NCI-H2227 treated with DMSO at 0.1 percent for 48 hours (cell line): ENCODE data around the gene LIMCH1.
"Not testable (repeated sequence)": the region's sequence is repeated elsewhere in the genome, so short reads cannot be mapped to it uniquely, and the experiment has no call there.

ENCODE experiments used
- DNase-seq: peaks from one replicate; lab custom pipeline; 2025; lab: John Stamatoyannopoulos, UW

The LIMCH1 gene

DNA sequence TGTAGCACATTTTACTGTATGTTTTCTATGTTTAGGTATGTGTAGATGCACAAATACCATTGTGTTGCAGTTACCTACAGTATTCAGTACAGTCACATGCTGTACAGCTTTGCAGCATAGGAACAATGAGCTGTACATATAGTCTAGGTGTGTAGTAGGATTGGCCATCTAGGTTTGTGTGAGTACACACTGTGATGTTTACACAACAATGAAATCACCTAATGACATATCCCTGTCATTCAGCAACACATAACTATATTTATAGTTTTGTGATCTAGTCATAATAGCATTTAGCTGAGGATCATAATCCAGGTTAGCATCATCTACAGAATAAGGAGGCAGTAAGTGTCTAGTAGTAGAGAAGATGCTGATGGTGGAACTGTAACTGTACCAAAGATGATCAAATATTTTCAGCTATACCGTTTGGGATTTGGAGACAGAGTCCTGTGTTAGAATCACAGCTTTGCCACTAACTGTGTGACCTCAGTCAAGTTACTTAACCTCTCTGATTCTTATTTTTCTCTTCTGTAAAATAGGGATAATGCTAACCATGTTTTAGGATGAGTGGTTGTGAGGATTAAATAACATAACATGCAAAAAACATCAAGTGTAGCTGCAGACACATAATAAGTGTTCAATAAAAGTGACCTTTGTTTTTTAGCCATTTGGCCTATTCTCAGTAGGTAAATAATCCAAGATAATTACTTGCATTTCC is 73.3 kb downstream of the LIMCH1 start:
- DNase-seq, result no peak

DNA sequence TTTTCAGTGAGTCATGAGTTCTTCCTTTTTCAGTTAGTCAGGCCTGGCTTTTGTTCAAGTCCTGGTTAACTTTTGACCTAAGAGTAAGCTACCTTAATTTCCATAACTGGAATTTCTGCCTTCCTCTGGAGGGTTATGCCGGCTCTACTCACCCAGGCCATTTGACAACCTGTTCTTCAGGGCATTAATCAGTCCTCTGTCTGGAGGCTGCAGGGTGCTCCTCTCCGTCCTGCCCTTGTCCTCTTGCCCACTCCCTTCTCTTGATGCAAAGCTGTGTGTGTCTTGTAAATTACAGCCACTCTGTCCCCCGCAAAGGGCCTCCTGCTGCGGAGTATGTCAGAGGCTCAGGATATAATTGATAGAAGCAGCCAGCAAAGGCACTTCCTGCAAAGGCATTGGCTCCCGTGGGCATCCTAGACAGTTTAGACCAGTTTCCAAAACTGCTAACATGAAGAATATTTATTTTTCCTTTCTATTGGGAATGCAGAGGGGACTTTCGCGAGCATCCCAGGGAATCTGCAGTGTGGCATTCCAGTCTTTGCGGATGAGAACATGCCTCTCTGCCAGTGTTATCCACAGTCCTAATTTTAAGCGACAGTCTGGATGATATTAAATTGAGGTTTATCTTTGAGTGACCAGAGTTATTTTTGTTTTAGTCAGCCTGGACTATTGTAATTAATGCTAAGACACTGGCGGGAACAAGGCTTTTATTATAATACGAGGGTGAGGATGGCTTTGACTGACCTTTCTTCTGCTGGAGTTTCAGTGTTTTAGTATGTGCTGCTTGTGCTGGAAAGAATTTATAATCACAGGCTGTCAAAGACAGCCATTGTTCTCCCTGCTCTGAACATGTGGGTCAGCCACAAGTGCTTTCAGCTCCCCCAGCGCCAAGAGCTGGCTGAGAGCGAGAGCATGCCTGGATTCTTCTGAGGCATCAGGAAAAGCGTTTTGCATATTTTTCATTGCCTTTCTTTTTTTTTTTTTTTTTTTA is 74.2 kb downstream of the LIMCH1 start:
- peak; percentile 84 for DNase-seq

DNA sequence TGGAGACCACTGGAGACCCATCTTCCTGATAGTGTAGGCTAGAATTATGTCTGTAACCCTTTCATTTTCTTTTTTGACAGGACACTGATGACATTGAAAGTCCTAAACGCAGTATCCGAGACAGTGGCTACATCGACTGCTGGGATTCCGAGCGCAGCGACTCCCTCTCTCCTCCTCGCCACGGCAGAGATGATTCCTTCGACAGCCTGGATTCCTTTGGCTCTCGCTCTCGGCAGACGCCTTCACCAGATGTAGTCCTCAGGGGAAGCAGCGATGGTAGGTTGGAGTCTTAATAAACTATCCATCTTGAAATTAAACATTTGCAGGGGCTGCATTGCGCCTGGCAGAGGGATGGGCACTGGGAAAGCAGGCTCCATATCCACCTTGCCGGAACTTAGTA is 75.4 kb downstream of the LIMCH1 start:
- DNase-seq, result peak; percentile 17

DNA sequence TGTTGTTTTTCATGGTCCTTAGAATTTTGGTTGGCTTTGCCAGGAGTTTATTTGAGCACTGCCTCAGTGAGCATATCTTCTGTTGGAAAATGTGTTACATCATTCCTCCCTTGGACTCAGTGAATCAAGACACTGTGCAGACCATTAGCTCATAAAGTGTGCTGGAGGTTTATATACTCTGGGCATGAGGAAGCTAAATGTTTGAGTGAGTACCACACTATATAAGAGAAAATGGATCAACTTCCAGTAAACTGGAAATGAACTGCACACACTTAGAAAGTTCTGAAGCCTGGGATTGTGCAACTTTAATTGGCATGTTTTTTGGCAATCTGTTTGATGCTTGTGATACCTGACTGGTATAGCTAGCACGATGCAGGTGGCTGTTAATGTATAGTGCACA is 75.9 kb downstream of the LIMCH1 start:
- DNase-seq, result no peak

DNA sequence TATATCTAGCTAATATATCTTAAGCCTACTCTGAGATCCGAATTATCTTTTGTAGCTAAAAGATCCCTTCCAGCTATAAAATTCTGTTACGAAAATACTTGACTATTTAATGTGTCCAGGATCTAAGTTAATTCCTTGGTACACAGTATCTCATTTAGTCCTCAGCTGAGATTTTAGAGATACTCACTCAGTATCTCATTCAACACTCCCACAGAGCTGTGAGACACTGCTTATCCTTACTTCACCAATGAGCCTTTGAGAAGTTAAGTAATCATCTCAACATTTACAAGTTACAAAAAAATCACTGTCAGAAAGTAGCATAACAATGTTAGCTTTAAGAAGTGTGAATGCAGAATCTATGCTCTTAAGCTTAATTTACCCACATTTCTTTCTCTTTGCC is 76.6 kb downstream of the LIMCH1 start:
- no peak for DNase-seq

DNA sequence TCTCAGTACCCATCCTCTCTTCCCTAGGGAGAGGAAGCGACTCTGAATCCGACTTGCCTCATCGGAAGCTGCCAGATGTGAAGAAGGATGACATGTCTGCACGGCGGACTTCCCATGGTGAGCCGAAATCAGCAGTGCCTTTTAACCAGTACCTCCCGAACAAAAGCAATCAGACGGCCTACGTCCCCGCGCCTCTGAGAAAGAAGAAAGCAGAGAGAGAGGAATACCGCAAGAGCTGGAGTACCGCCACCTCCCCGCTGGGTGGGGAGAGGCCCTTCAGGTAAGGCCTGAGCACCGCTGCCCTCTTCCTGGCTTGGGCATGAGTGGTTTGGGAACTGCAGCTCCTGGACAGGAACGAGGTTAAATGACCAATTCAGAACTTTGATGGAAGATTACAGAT is 81.2 kb downstream of the LIMCH1 start:
- DNase-seq, result no peak

DNA sequence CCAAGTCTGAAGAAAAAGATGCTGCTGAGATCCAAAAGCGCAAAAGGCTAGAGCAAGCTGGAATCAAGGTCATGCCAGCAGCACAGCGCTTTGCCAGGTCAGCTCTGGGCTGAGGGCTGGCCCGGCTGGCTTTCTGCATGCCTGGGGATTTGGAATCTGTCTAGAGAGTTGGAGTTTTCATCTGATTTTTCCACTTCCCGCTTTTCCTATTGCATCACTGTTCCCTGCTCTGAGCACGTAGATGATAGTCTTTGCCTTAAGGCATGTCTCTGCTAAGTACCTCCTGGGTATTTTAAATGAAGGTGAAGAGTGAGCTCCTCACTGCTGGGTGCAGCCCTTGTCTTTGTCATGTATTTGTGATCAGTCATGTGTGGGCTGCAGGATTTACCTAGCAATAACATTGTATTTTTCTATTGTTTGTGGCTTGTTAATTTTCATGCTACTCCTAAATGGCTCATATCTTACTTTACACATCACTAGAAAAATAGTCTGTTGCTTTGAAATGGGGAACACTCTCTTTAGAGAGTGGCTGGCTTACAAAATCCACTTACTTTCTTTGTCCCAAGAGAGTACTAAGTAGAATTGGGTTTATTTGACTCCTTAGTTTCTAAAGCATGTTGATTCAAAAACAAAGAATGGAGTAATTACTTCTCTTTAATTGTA is 82.8 kb downstream of the LIMCH1 start:
- no peak for DNase-seq

DNA sequence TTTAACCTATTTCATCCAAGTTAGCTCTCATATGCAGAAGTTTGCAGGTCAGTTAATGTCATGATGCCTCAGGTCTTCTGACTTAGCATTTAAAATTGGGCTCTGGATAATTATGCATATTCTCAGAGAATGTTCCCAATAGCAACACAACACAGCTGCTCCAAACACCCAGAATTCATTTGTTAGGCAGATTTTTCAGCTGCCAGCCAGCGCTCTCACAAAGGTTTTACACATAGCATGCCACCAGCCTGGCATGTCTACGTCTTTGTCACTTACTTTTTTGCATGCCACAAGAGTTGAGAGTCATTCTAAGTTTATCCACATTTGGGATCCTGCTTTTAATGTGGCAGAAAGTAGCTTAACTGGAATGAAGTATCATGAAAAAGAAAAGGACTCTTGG is 84.8 kb downstream of the LIMCH1 start:
- DNase-seq, result no peak

DNA sequence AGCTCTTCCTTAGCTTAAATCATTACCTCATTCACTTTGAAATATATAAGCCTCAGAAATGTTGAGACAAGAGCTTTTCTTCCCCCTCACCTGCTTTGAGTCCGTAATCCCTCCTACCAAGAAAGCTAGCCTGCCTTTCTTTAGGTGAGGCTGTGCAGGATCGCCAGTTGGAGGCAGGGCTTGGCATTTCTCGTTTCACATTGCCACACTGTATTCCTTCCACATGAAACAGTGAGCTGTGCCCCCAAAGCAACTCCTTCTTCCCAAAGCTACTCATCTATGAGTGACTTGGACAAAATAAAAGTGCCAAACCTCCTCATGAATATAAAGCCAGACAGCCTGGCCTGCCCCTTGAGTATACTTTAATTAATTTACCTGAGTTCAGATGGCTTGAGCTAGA is 86.8 kb downstream of the LIMCH1 start:
- no peak for DNase-seq

DNA sequence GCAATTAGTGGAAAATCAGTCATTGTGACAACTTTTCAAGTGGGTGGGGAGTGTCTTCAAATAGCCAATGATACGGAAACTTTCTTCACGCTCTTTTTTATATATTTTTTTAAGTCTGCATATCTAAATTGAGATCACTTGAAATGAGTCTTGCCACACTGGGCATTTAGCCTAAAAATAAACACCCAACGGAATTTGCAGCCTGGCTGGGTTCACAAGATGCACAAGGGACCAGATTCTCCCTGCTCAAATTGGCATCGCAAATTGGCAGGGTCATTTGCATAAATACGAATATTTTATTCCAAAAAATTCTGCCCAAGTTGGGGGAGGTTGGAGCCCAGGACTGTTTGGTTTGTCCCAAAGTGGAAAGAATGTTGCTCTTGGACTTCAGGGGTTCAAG is 87.6 kb downstream of the LIMCH1 start:
- DNase-seq, result no peak

DNA sequence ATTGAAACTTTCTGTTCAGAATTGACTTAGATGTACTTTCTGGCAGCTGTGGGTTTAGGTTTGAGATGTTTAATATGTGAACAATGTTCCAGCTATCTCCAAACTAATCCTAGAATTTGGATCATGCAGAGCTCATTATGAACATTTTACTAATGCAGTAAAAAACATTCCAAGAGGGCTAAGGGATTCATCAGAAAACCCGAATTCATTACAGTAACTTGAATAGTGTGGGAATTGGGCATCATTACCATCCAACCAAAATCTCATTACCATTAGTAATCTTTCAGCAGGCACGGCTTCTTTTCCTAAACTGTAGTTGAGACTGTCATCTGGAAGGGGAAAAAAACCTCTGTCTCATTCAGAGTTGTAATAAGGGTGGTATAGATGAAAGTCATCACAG is 91.0 kb downstream of the LIMCH1 start:
- no peak for DNase-seq

DNA sequence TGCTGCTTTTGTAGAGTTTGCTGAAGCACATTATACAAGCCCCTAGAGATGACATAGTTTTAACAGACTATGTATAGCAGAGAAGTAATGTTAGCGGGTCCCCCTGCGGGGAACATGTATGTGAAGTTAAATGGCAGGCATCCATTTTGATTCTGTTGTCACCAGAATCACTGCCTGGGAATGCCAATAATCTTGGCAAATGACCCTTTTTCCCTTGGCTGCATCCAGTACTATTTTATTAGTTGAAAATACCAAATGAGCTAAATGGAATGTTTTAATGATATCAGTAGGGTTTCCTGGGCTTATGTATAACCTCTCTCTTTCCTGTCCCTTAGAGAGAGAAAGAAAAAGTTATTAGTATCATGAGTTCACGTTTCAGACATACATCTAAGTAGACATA is 93.6 kb downstream of the LIMCH1 start:
- DNase-seq, result no peak

DNA sequence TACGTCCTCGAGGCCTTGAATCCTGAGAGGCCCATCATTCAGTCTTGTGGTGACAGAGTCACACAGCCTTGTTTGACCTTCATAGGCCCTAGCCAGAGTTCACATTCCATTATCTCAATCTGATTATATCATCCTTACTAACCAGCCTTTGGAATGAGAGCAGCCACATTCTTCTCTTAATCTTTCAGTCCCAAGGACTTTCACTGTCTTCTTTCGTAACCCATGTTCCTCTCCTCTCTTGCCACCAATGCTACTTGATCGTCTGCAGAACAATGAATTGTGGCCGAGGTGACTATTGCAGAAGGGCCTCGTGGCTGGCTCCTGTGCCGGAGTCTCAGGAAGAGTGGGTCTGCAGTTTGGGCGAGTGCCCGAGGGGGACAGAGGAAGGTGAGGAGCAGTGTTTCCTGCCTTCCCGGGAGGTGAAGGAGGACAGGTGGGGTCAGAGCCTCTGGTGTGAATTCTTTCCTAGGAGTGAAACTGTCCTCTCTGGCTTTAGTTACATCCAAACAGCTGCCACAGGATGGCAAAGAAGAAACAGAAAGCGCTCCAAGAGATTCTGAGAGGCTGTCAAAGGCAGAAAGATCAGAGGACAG is 94.6 kb downstream of the LIMCH1 start:
- DNase-seq, result no peak

DNA sequence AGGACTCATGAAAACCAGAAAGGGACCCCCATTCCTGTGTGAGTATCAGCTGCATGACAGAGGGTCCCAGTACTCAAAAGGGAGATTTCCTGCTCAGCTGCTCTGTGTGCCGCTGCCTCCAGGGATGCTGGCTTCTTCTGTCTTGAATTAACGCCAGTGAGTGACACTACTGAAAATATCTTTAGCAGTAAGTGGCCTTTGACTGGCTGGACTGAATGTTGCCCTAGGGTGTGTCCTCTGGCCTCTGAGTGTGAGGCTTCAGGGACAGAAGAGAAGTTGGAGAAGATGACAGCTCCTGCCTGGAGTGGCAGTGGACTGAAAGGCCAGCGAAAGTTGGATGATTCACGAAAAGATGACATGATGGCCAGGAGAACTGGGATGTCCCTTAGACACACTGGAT is 95.4 kb downstream of the LIMCH1 start:
- no peak for DNase-seq

DNA sequence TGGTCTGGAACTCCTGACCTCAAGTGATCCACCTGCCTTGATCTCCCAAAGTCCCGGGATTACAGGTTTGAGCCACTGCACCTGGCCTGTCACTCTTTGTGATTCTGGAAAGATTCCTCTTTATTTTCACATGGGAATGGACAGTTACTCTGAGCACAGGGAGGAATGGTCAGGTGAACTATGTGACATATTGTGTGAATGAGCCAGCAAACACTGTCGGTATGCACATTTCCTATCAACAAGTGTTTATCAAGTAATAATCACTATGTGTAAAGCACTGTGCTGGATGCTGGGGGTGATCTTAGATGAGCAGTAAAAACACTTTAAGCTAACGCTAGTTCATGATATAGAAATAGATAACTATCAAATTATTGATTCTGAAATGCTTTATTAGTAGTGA is 97.5 kb downstream of the LIMCH1 start:
- DNase-seq, result no peak

DNA sequence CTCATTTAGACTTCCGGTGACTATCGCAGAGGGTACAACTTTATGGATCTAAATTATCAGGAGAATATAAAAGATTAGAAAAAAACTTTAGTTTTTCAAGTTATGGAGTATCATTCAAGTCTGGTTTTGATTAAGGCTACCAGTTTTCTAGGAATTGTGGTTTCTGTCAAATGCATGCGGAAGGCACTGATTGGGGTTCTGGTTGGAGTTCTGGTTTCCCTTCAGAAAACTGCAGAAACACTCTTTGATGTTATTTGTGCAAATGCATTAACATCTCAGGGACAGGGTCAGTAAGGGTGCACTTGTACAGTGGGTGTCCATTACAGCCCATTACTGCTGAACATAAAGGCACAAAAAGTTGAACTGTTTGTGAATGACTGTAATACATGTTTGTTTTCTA is 100.2 kb downstream of the LIMCH1 start:
- DNase-seq, result no peak

DNA sequence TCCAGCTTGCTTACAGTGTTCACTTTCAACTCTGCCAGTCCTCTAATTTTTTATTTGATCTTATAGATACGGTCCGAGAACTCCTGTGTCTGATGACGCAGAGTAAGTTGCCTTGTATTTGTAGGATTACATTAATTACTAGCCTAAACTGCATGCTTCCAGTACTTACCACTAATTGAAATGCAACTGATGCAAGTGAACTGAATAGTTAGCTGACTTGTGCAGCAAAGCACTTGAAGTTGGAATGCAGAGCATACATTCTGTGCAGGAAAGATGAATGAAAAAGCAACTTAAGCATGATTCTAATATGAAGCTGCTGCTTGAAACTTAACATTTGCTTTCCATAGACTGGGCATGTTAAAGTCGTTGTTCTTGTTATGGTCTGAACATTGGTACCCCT is 100.9 kb downstream of the LIMCH1 start:
- no peak for DNase-seq

DNA sequence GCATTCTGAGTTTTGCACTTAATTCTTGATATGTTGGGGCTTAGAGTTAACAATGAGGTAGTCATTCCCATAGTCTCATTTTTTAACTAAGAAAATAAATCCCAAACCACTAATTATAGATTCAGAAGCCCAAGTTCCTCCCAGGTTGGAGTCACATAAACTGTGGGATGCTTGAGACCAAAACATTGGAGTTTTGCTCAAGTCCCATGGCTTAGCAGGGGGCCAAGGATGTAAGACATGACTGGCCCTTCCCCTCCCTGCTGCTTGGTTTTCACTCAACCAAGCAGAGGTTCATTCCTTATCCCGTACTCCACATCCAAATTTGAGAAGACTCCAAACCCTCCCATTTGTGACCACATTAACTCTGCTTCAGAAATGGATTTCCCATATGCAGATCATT is 101.3 kb downstream of the LIMCH1 start:
- DNase-seq, result no peak

DNA sequence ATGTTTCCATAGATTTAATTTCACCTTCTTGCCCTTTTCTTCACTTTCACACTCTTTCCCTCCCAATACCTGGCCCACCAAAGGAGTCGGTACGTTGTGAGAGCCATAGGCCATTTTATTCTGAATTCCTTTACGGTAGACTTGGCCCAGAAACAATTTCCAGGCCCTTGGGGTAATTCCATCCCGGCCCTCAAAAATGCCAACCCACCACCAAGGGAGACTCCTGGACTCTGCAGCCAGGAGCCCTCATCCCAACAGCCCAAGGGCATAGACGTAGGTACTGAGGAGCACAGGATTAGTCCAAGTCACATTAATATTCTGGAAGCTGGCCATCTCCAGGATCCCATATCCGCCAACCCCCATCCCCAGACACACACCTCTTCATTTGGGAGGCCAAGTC is 102.9 kb downstream of the LIMCH1 start:
- no peak for DNase-seq

DNA sequence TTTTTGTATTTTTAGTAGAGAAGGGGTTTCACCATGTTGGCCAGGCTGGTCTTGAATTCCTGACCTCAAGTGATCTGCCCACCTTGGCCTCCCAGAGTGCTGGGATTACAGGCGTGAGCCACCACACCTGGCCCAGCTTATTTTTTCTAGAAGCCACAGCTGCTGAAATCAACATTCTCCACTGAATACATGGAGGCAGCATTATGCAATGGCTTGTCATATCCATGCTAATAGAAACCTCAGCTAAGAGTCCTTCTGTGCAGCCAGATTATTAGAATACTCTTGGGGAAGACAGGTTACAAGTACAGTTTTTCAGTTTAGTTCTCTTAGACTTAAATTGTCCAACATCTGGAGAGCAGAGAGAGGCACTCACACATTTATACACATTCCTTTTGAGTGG is 104.8 kb downstream of the LIMCH1 start:
- DNase-seq, result not testable (repeated sequence)

DNA sequence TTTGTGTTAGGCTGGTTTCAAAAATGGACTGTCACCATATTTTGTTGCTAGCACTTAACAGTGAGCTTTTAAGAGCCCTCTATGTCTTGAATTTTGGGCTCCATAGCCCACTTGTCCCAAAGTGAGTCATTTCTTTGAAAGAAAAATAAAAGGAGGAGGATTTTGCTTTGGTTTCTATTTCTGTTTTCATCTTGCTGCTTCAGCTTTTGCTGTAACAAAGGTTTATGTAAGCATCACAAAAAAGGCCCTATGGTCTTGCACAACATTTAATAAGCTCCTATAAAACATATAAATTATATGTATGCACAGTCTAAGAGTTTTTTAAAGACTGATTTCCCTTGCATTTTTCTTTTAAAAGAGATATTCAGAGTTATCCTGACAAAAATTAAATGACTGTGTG is 105.4 kb downstream of the LIMCH1 start:
- no peak for DNase-seq

DNA sequence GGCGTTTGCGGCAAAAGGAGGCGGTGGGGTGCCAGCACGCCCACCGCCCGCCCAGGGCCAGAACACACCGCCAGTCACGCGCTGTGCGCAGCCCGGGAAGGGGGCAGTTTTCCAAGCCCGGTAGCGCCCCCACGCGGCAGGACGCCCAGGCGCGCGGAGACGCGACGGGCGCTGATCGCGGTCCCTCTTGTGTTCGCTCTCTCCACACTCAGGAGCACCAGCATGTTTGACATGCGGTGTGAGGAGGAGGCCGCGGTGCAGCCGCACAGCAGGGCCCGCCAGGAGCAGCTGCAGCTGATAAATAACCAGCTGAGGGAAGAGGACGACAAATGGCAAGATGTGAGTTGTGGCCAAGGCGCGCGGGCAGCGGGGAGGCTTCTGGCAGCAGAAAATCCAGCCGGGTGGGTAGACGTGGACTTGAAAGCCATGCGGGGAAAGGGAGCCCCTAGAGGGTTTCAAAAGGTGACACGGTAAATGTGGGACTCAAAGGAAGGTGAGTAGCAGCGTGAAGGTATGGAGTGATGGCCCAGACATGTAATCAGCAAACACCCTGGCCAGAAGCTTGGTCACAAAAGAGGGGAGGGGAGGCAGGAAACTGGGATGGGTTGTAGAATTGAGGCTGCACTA is 106.4 kb downstream of the LIMCH1 start:
- peak; percentile 57 for DNase-seq
